Activated CD8-positive, alpha-beta T cell treated with anti-CD3 and anti-CD28 coated beads, Interleukin-2, amount 10 ng/mL, durations not matched to agents 7 days and 5 days (primary cell): ENCODE measurements around the gene GASK1B. TPM values are rescaled to one million over a fixed set of nuclear protein-coding genes. Genes with fewer than 3 reads are reported as not detected.

ENCODE experiments used
- ATAC-seq: fragments of 150-1000 bp; cut with Tn5 transposase; one replicate; pipeline ENCODE4 v1.10.0; 2021; ENCODE audit warnings: moderate library complexity
- CTCF ChIA-PET: fragments of 350-600 bp; sonication (Branson Sonifier 250); formaldehyde crosslinking; loops from one replicate; lab custom pipeline; 2021; ENCODE audit warnings: antibody characterized with exemption; lab: Charles Lee
- POLR2A ChIA-PET: fragments of 350-600 bp; sonication (Branson Sonifier 250); formaldehyde crosslinking; loops from one replicate; lab custom pipeline; 2021; ENCODE audit warnings: antibody characterized with exemption; lab: Charles Lee
- DNase-seq: peaks from one replicate; pipeline ENCODE4 v3.0.0-alpha.2; 2020
- H3K27ac Mint-ChIP-seq: one replicate; pipeline ENCODE4 v1.8.0; 2021; ENCODE audit warnings: mild to moderate bottlenecking, mixed read lengths
- H3K27me3 Mint-ChIP-seq: one replicate; pipeline ENCODE4 v1.8.0; 2021; ENCODE audit warnings: low read depth, mixed read lengths
- H3K36me3 Mint-ChIP-seq: one replicate; pipeline ENCODE4 v1.8.0; 2021; ENCODE audit warnings: low read depth, mixed read lengths
- H3K4me1 Mint-ChIP-seq: one replicate; pipeline ENCODE4 v1.8.0; 2021; ENCODE audit warnings: low read depth, mixed read lengths
- H3K4me3 Mint-ChIP-seq: one replicate; pipeline ENCODE4 v1.8.0; 2021; ENCODE audit warnings: mild to moderate bottlenecking, mixed read lengths
- H3K9me3 Mint-ChIP-seq: one replicate; pipeline ENCODE4 v1.8.0; 2022; ENCODE audit warnings: mixed read lengths; ENCODE audit not compliant: insufficient read depth
- total RNA-seq, 2 experiments: library from RNA; stranded (reverse); gene quantifications; one replicate each; pipeline ENCODE4 v1.2.3, GENCODE V29; 2021

GASK1B gene
- not detected for total RNA-seq

GRCh38 chr4:158172261-158173258 is at the start of gene GASK1B:
Gene GASK1B, minus strand, starts transcription at chr4:158173025. Its CDS starts 1,650 bp downstream, at chr4:158171375.
- ChIA-PET CTCF (interaction anchor here (1.1 to 1.7 kb wide), 5 partner anchors 8 to 182 kb away, joined by 3 to 5 read pairs (median 4); no protein-coding TSS in a partner anchor), POLR2A (no interaction called here)
- Mint-ChIP-seq H3K36me3 (no peaks in the 10 kb centered on the region), H3K9me3 (no peaks in the 10 kb centered on the region), H3K4me3 (no peak within 1 kb of the TSS), H3K27me3 (peaks cover 38% of the 10 kb centered on the region), H3K27ac (no peak within 1 kb of the TSS), H3K4me1 (peaks cover 3% of the 10 kb centered on the region)
- no peak for ATAC-seq
- DNase-seq = peak; percentile 22

- H3K9me3 Mint-ChIP-seq = no peaks in the 10 kb centered on the region
- POLR2A ChIA-PET = no interaction called here
- H3K27me3 Mint-ChIP-seq = peaks cover 16% of the 10 kb centered on the region
- no peak overlapping the region for H3K27ac Mint-ChIP-seq
- CTCF ChIA-PET = no interaction called here
- no peaks in the 10 kb centered on the region for H3K4me1 Mint-ChIP-seq
- no peaks in the 10 kb centered on the region for H3K36me3 Mint-ChIP-seq
- no peak overlapping the region for H3K4me3 Mint-ChIP-seq
- DNase-seq (no peak), ATAC-seq (no peak)
Measured at GRCh38 chr4:158219623-158220022, 46.8 kb upstream of the GASK1B start.

GRCh38 chr4:158217763-158218162 is 44.9 kb upstream of the GASK1B start:
- Mint-ChIP-seq H3K4me1 (no peaks in the 10 kb centered on the region), H3K27me3 (peaks cover 15% of the 10 kb centered on the region), H3K27ac (no peak overlapping the region), H3K4me3 (no peak overlapping the region), H3K9me3 (no peaks in the 10 kb centered on the region), H3K36me3 (no peaks in the 10 kb centered on the region)
- CTCF ChIA-PET = no interaction called here
- POLR2A ChIA-PET = no interaction called here
- DNase-seq (no peak), ATAC-seq (no peak)

- no peaks in the 10 kb centered on the region for H3K9me3 Mint-ChIP-seq
- no peak overlapping the region for H3K4me3 Mint-ChIP-seq
- peaks cover 18% of the 10 kb centered on the region for H3K27me3 Mint-ChIP-seq
- POLR2A ChIA-PET = no interaction called here
- H3K27ac Mint-ChIP-seq = no peak overlapping the region
- H3K4me1 Mint-ChIP-seq = peaks cover 10% of the 10 kb centered on the region
- CTCF ChIA-PET = interaction anchor here (0.9 kb wide), 1 partner anchor 40 kb away, joined by 3 read pairs; no protein-coding TSS in a partner anchor
- DNase-seq (no peak), ATAC-seq (no peak)
- no peaks in the 10 kb centered on the region for H3K36me3 Mint-ChIP-seq
Measured at GRCh38 chr4:158214856-158215255, 42.0 kb upstream of the GASK1B start.

- Mint-ChIP-seq H3K4me1 (peaks cover 18% of the 10 kb centered on the region), H3K4me3 (no peak overlapping the region), H3K27me3 (peaks cover 18% of the 10 kb centered on the region), H3K27ac (no peak overlapping the region), H3K36me3 (no peaks in the 10 kb centered on the region), H3K9me3 (no peaks in the 10 kb centered on the region)
- POLR2A ChIA-PET = no interaction called here
- DNase-seq = no peak
- CTCF ChIA-PET = no interaction called here
- no peak for ATAC-seq
Measured at GRCh38 chr4:158213466-158213865, 40.6 kb upstream of the GASK1B start.

GRCh38 chr4:158211222-158211621 is 38.4 kb upstream of the GASK1B start:
- DNase-seq = no peak
- H3K27me3 Mint-ChIP-seq = peaks cover 20% of the 10 kb centered on the region
- CTCF ChIA-PET = interaction anchor here (0.6 kb wide), 1 partner anchor 9 kb away, joined by 3 read pairs; no protein-coding TSS in a partner anchor

GRCh38 chr4:158209825-158210807 is 37.3 kb upstream of the GASK1B start, which contains the start of gene TMEM144:
Gene TMEM144, plus strand, starts transcription at chr4:158210486. Its CDS starts 2,182 bp downstream, at chr4:158212668.
- H3K27ac Mint-ChIP-seq = no peak within 1 kb of the TSS
- POLR2A ChIA-PET = no interaction called here
- CTCF ChIA-PET = no interaction called here
- peaks cover 18% of the 10 kb centered on the region for H3K4me1 Mint-ChIP-seq
- no peaks in the 10 kb centered on the region for H3K9me3 Mint-ChIP-seq
- ATAC-seq (peak; percentile 93), DNase-seq (peak; percentile 48)
- peak within 1 kb of the TSS; percentile 70 for H3K4me3 Mint-ChIP-seq
- H3K27me3 Mint-ChIP-seq = peaks cover 17% of the 10 kb centered on the region
- no peaks in the 10 kb centered on the region for H3K36me3 Mint-ChIP-seq

More at GRCh38 chr4:158211222-158211621, 38.4 kb upstream of the GASK1B start:
- no peaks in the 10 kb centered on the region for H3K36me3 Mint-ChIP-seq
- H3K27ac Mint-ChIP-seq = no peak overlapping the region
- peak overlapping the region; percentile 10 for H3K4me3 Mint-ChIP-seq
- no peak for ATAC-seq
- peaks cover 18% of the 10 kb centered on the region for H3K4me1 Mint-ChIP-seq
- POLR2A ChIA-PET = no interaction called here
- H3K9me3 Mint-ChIP-seq = no peaks in the 10 kb centered on the region

- ChIA-PET POLR2A (no interaction called here), CTCF (no interaction called here)
- ATAC-seq (no peak), DNase-seq (no peak)
- Mint-ChIP-seq H3K4me1 (peaks cover 18% of the 10 kb centered on the region), H3K9me3 (no peaks in the 10 kb centered on the region), H3K27ac (no peak overlapping the region), H3K36me3 (no peaks in the 10 kb centered on the region), H3K4me3 (no peak overlapping the region), H3K27me3 (peaks cover 17% of the 10 kb centered on the region)
Measured at GRCh38 chr4:158208963-158209640, 36.3 kb upstream of the GASK1B start.

- POLR2A ChIA-PET = no interaction called here
- no peaks in the 10 kb centered on the region for H3K36me3 Mint-ChIP-seq
- CTCF ChIA-PET = no interaction called here
- ATAC-seq = no peak
- peaks cover 3% of the 10 kb centered on the region for H3K27me3 Mint-ChIP-seq
- H3K4me1 Mint-ChIP-seq = no peaks in the 10 kb centered on the region
- H3K4me3 Mint-ChIP-seq = no peak overlapping the region
- H3K9me3 Mint-ChIP-seq = no peaks in the 10 kb centered on the region
- no peak for DNase-seq
- H3K27ac Mint-ChIP-seq = no peak overlapping the region
Measured at GRCh38 chr4:158203929-158204328, 31.1 kb upstream of the GASK1B start.

GRCh38 chr4:158203436-158203835 is 30.6 kb upstream of the GASK1B start:
- Mint-ChIP-seq H3K27ac (no peak overlapping the region), H3K4me1 (no peaks in the 10 kb centered on the region), H3K27me3 (peaks cover 5% of the 10 kb centered on the region), H3K4me3 (no peak overlapping the region), H3K36me3 (no peaks in the 10 kb centered on the region), H3K9me3 (no peaks in the 10 kb centered on the region)
- ATAC-seq (no peak), DNase-seq (no peak)
- CTCF ChIA-PET = no interaction called here
- POLR2A ChIA-PET = no interaction called here

GRCh38 chr4:158202481-158202880 is 29.7 kb upstream of the GASK1B start:
- Mint-ChIP-seq H3K27ac (no peak overlapping the region), H3K9me3 (no peaks in the 10 kb centered on the region), H3K27me3 (peaks cover 4% of the 10 kb centered on the region), H3K4me3 (no peak overlapping the region), H3K36me3 (no peaks in the 10 kb centered on the region), H3K4me1 (no peaks in the 10 kb centered on the region)
- ATAC-seq (no peak), DNase-seq (no peak)
- ChIA-PET POLR2A (no interaction called here), CTCF (no interaction called here)
